Measurements from ENCODE around the gene PELO.

- TF ChIP-seq CTCF (IDR thresholded peaks at IDR 0.05; ENCODE audit: low read depth, low read length, poor library complexity, severe bottlenecking) (no peak), EZH2phosphoT487 (IDR thresholded peaks at IDR 0.05; ENCODE audit: borderline replicate concordance, low read length) (no peak)
Observed at GRCh38 chr5:52791366-52791765, 3.6 kb downstream of the PELO start.

Measured in DOHH2 (cell line).